GM21447 (cell line): ENCODE measurements around the gene COL24A1.
A peak's percentile ranks its signal among the peaks of the same experiment; 100 is the strongest.
"Not testable (repeated sequence)": the region's sequence is repeated elsewhere in the genome, so short reads cannot be mapped to it uniquely, and the experiment has no call there.

Source experiments
- ATAC-seq: cut with Tn5 transposase; IDR thresholded peaks from one replicate; pipeline ENCODE4 v1.9.1; 2021; ENCODE audit not compliant: unreplicated experiment

The COL24A1 gene

GRCh38 chr1:85911742-85912141 lies 244.8 kb downstream of the COL24A1 start:
- ATAC-seq, result no peak

DNA sequence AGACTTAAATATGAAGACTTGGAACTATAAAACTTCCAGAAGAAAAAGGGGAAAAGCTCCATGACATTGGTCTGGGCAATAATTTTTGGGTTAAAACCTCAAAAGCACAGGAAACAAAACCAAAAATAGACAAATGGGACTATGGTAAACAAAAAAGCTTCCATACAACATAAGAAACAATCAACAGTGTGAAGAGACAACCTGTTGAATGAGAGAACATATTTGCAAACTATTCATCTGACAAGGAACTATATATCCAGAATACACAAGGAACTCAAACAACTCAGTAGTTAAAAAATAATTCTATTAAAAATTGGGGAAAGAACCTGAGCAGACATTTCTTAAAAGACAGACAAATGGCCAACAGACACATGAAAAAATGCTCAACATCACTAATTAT lies 255.7 kb downstream of the COL24A1 start:
- ATAC-seq, result no peak

DNA sequence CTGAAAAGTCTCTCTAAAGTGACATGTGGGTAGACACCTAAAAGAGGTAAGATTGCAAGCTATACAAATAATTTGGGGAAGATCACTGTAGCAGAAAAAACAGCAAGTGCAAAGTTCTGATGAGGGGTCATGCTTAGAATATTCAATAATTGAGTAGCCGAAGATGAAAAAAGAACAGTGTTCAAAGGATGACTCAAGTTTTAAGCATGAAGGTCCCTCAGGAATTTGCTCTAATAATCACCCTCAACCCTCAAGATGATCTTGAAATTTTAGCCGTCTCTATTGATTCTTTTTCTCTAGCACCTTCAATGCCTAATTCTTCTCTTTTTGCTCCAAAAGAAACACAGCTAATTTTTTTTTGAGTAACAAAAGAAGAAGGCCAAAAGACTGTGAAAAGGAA lies 257.7 kb downstream of the COL24A1 start:
- ATAC-seq, result no peak

GRCh38 chr1:85894651-85895050 lies 261.9 kb downstream of the COL24A1 start:
- peak; percentile 87 for ATAC-seq

GRCh38 chr1:85892366-85892765 lies 264.2 kb downstream of the COL24A1 start:
- ATAC-seq, result no peak

GRCh38 chr1:85889870-85890269 lies 266.7 kb downstream of the COL24A1 start:
- no peak for ATAC-seq

- ATAC-seq, result no peak
Observed at GRCh38 chr1:85888921-85889320, 267.7 kb downstream of the COL24A1 start.

DNA sequence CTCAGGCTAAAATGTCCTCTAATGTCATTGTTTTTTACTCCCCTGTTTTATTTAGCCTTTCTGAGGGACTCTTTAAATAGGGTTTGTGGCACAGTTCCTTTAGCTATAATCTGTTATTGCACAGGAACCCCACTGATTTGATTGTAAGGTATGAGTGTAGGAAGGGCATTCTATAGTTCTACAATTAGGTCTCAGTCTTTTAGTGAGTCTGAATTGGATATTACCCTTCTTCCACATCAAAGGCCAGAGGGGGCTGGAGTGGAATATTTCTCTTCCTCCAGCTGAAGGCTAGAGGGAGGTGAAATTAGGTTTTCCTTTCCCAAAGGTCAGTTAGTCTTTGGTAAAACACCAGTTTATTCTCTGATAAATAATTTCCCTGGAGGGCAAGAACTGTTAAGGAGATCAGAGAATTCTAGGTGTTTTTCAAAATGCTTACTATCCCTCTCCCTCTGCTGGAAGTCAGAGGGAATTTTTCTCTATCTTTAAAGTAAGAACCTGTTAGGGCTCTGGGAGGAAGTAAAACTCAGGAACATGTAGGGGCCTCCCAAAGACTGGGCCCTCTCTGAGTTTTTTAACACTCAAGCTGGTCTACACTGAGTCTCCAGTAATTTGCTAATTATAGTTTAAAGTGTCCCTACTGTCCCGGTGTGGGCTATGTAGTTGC lies 272.1 kb downstream of the COL24A1 start:
- no peak for ATAC-seq

GRCh38 chr1:85867189-85867588 lies 289.4 kb downstream of the COL24A1 start:
- no peak for ATAC-seq

- no peak for ATAC-seq
Observed at GRCh38 chr1:85865213-85865612, 291.4 kb downstream of the COL24A1 start.

DNA sequence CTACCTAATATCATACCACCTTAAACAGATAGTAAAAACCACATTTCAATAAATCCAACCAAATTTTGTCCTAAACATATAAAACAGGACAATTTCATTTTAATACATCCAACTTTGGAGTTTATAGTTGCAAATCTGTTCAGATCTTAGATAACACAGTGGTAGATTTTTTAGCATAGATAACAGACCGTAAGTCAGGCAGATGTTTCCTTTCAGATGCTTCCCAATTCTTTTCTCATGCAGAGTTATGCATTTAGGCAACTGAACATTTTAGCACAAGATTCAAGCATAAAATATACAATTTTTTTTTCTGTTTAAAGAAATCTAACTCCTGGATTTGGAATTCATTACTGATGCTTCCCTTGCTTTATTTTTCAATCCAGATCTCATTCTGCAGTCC lies 291.8 kb downstream of the COL24A1 start:
- no peak for ATAC-seq

GRCh38 chr1:85863639-85864038 lies 292.9 kb downstream of the COL24A1 start:
- not testable (repeated sequence) for ATAC-seq

- no peak for ATAC-seq
Observed at GRCh38 chr1:85862456-85862855, 294.1 kb downstream of the COL24A1 start.

DNA sequence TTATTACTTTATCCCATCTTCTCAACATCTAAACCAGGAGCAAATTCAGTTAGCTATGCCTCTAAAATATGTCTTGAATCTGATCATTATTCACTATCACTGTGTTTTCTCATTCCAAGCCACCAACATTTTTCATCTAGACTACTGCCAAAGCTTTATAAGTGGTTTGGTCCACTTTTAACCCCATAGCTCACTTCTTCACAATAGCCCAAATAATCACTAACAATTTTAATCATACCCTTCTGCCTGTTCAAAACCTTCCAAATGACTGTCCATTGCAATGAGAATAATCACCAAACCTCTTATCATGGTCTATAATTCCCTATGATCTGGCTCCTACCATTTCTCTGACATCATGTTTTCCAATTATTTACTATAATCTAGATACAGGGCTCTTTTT lies 298.6 kb downstream of the COL24A1 start:
- no peak for ATAC-seq

DNA sequence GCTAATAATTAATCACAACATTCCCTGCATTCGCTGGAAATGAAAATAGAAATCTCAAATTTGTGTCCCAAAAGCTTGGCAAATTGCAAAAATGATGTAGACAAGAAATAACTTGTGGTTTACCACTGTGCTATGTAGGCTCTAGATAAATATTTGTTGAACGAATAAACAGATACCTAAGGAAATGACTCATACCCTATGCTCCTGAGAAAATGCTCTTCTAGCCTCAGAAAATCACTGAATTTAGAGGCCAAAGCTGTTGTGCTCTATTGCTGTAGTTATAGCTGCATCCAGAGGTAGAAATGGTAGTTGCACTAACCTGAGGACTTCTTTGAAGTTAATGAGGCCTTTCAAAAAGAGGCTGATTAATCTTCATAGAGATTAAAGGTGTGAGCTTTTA lies 306.3 kb downstream of the COL24A1 start:
- no peak for ATAC-seq

GRCh38 chr1:85849660-85850059 lies 306.9 kb downstream of the COL24A1 start:
- no peak for ATAC-seq

GRCh38 chr1:85847356-85847755 lies 309.2 kb downstream of the COL24A1 start:
- ATAC-seq, result no peak

DNA sequence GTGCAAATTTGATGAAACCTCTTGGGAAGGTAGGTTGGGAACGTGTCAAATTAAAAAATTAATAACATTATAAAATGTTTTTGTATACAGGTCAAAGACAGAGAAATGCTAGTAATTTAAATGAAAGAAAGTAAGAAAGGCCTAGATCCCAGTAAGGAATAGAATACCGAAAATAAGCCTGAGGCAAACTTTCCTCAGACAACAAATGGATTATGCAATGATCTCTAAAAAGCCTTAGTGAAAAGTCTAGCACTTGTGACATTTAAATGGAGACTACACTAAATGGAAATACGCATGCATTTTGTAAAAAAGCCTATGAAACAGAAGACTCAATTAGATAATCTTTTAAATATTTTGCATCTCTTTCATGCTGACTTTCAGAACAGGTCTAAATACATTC lies 309.9 kb downstream of the COL24A1 start:
- no peak for ATAC-seq

DNA sequence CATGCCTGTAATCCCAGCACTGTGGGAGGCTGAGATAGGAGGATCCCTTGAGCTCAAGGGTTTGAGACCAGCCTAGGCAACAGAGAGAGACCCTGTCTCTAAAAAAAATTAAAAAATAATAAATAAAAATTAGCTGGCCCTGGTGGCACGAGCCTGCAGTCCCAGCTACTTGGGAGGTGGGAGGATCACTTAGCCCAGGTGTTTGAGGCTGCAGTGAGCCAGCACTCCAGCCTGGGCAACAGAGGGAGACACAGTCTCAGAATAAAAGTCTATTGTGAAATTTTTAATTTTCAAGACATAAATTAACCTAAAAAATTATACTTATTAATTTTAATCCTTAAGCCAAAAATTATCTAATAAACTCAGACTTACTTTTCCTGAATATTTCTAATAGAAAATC lies 317.1 kb downstream of the COL24A1 start:
- no peak for ATAC-seq

DNA sequence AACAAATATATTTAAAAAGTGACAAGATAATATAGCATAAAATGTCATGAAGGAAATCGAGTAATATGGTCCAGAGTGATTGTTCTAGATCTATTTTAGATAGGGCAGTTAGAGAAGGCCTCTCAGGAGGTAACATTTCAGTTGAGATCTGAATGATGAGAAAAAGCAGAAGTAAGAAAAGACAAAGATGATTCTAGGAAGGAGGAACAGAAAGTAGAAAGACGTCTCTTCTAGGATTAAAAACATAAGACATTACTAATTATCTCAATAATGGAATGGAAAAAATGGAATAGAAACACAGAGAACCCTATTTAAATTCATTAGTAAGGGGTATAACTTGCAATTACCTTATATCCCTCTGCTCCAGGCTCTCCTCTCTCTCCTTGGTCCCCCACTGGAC lies 318.3 kb downstream of the COL24A1 start:
- peak; percentile 91 for ATAC-seq

DNA sequence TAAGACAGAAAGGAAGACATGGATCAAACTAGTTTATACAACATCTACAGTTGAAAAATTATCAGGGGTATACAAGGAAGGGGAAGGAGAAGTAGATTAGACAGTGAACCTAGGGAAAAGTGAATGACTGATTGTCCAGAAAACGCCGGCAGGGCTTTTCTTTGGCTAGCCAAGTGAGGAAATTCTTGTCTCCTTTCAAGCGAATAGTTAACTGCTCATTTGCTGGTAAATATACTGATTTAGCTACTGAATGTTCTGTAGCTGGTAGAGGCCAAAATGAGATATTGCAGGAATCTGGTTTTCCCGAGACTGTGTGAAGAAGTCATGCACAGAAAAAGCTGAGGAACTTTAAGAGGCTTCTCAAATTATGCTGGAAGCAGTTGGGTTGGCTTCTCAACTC lies 319.8 kb downstream of the COL24A1 start:
- ATAC-seq, result no peak

DNA sequence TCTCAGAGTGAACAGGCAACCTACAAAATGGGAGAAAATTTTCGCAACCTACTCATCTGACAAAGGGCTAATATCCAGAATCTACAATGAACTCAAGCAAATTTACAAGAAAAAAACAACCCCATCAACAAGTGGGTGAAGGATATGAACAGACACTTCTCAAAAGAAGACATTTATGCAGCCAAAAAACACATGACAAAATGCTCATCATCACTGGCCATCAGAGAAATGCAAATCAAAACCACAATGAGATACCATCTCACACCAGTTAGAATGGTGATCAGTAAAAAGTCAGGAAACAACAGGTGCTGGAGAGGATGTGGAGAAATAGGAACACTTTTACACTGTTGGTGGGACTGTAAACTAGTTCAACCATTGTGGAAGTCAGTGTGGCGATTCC lies 323.4 kb downstream of the COL24A1 start:
- ATAC-seq, result not testable (repeated sequence)

GRCh38 chr1:85830837-85831236 lies 325.7 kb downstream of the COL24A1 start:
- no peak for ATAC-seq
